ENCODE measurements around the gene EEFSEC. TPM values are rescaled to one million over a fixed set of nuclear protein-coding genes. Genes with fewer than 3 reads are reported as not detected.
A peak's percentile ranks its signal among the peaks of the same experiment; 100 is the strongest.

The EEFSEC gene
- total and polyA plus RNA-seq, 2 of the 8 experiments (the other 6 are each of a cell fraction or from before 2014, with no cell fraction given): 13.1 to 19.8 TPM

GRCh38 chr3:128378631-128379347 is 225.5 kb downstream of the EEFSEC start:
- Histone ChIP-seq H3K79me1 (ENCODE audit: low read depth, low read length) (no peaks in the 10 kb centered on the region), H3K9ac (replicated peaks in 1 of 4; ENCODE audit: extremely low read depth in 1 of 4, low read depth in 3 of 4, low read length in 3 of 4) (no peak overlapping the region), H4K8ac (ENCODE audit: extremely low read depth, insufficient read depth, low read length) (peak overlapping the region; percentile 35; the same call in 1 of the 2 replicates), H3K79me2 (ENCODE audit: control insufficient read depth in 1 of 2, insufficient read depth in 2 of 2, low read length in 2 of 2) (no peaks in the 10 kb centered on the region), H2BK5ac (ENCODE audit: low read depth, low read length) (no peak overlapping the region), H3K4me3 (ENCODE audit: extremely low read depth in 1 of 4, insufficient read depth in 2 of 4, low read depth in 3 of 4, low read length in 4 of 4) (no peak overlapping the region), H4K5ac (ENCODE audit: insufficient read length, low read depth, low read length) (no peak overlapping the region), H2BK15ac (ENCODE audit: low read length) (no peak overlapping the region), H3K36me3 (ENCODE audit: control insufficient read depth in 2 of 4, insufficient read depth in 4 of 4, low read length in 3 of 4) (no peaks in the 10 kb centered on the region), H4K20me1 (replicated peaks in 1 of 2; ENCODE audit: control insufficient read depth in 1 of 2, insufficient read depth in 2 of 2, low read length in 2 of 2) (peaks cover 0 to 3% of the 10 kb centered on the region in 2 experiments), H3K56ac (replicated peaks; ENCODE audit: insufficient read length, low read depth, low read length) (no peak overlapping the region), H3K4ac (replicated peaks; ENCODE audit: insufficient read length, low read depth, low read length) (no peak overlapping the region), H3K4me1 (replicated peaks in 1 of 4; ENCODE audit: control insufficient read depth in 3 of 4, insufficient read depth in 4 of 4, low read length in 3 of 4) (no peaks in the 10 kb centered on the region), H3K14ac (ENCODE audit: insufficient read length) (no peak overlapping the region), H2BK20ac (ENCODE audit: low read length) (no peak overlapping the region), H3K27me3 (replicated peaks in 1 of 4; ENCODE audit: control insufficient read depth in 3 of 4, extremely low read depth in 1 of 4, insufficient read depth in 3 of 4, low read length in 3 of 4) (peaks cover 0 to 2% (median 0%) of the 10 kb centered on the region in 4 experiments; a peak in 1 of 7 replicates), H3K4me2 (ENCODE audit: insufficient read depth in 1 of 2, low read depth in 2 of 2, low read length in 2 of 2) (no peak overlapping the region), H3K18ac (ENCODE audit: extremely low read depth, low read length) (no peak overlapping the region), H2AFZ (ENCODE audit: low read length) (no peak overlapping the region), H3K23me2 (ENCODE audit: low read depth, low read length) (no peaks in the 10 kb centered on the region), H2BK12ac (ENCODE audit: low read depth, low read length) (no peak overlapping the region), H2BK120ac (replicated peaks; ENCODE audit: low read depth, low read length) (no peak overlapping the region), H3K27ac (ENCODE audit: low read depth, low read length) (no peak overlapping the region), H3K9me3 (ENCODE audit: insufficient read depth in 2 of 2, low read depth in 1 of 2, low read length in 1 of 2) (no peaks in the 10 kb centered on the region), H4K91ac (replicated peaks; ENCODE audit: insufficient read length, low read length) (no peak overlapping the region), H2AK5ac (ENCODE audit: low read depth, low read length) (no peak overlapping the region), H3K23ac (ENCODE audit: insufficient read length) (no peak overlapping the region)
- FAIRE-seq: no peak
- DNase-seq (ENCODE audit: low read depth in 1 of 2, low spot score in 2 of 2): no peak
- ChIA-PET CTCF (ENCODE audit: partially characterized antibody) (interaction anchor here (1.0 to 1.5 kb wide), 2 partner anchors 9 to 11 kb away, joined by 3 read pairs; no protein-coding TSS in a partner anchor), POLR2A (ENCODE audit: partially characterized antibody) (no interaction called here)
- 88% methylated on average over 10 of the region's 10 CpGs; no CpG with 5 or more reads in 1 of the 2 experiments for WGBS, 2 experiments (ENCODE audit: extremely low coverage in 1 of 2, insufficient coverage in 1 of 2, insufficient read length in 1 of 2, insufficient replicate concordance in 2 of 2, low coverage in 1 of 2, low lambda C conversion rate in 2 of 2, missing lambda C conversion rate in 1 of 2)
- TF ChIP-seq TEAD4 (IDR thresholded peaks at IDR 0.05; ENCODE audit: low read depth, low read length): no peak
- no peak for TF ChIP-seq MAFK (IDR thresholded peaks at IDR 0.05; ENCODE audit: low read depth, low read length)
- no peak for TF ChIP-seq ASH2L (IDR thresholded peaks at IDR 0.05; ENCODE audit: low read length)
- no peak for TF ChIP-seq SIN3A (conservative IDR thresholded peaks at IDR 0.05 in 1 of 2, IDR thresholded peaks at IDR 0.05 in 1 of 2; ENCODE audit: low read depth in 1 of 2, low read length in 2 of 2)
- no peak for TF ChIP-seq GTF2F1 (IDR thresholded peaks at IDR 0.05; ENCODE audit: borderline replicate concordance, low read depth, low read length)
- TF ChIP-seq HDAC2 (IDR thresholded peaks at IDR 0.05; ENCODE audit: borderline replicate concordance in 1 of 2, low read depth in 2 of 2, low read length in 2 of 2): no peak
- no peak for TF ChIP-seq YY1 (IDR thresholded peaks at IDR 0.05; ENCODE audit: low read depth, low read length)
- no peak for TF ChIP-seq KDM4A (IDR thresholded peaks at IDR 0.05; ENCODE audit: low read depth, low read length, severe bottlenecking)
- TF ChIP-seq PHF8 (conservative IDR thresholded peaks at IDR 0.05; ENCODE audit: low read depth, low read length): no peak
- no peak for TF ChIP-seq ATF3 (IDR thresholded peaks at IDR 0.05; ENCODE audit: insufficient read depth, low read depth, low read length)
- no peak for TF ChIP-seq SIX5 (IDR thresholded peaks at IDR 0.05; ENCODE audit: low read depth, low read length)
- no peak for TF ChIP-seq EZH2 (IDR thresholded peaks at IDR 0.05; ENCODE audit: low read depth, low read length, severe bottlenecking)
